ENCODE measurements around the gene MRPL49.

The MRPL49 gene

GRCh38 chr11:65121865-65122696, at the start of gene MRPL49, which contains the start of gene FAU:
Gene MRPL49, plus strand, starts transcription at chr11:65122321. Its CDS starts 26 bp downstream, at chr11:65122347.
Gene FAU, minus strand, starts transcription at chr11:65122134. Its CDS starts 321 bp downstream, at chr11:65121813.
- DNase-seq (ENCODE audit: low read depth) = peak; percentile 97

- no peak for DNase-seq (ENCODE audit: low read depth)
Measured at GRCh38 chr11:65072631-65072966, 49.5 kb upstream of the MRPL49 start.

- no peak for DNase-seq (ENCODE audit: low read depth)
Measured at GRCh38 chr11:65077451-65077850, 44.7 kb upstream of the MRPL49 start.

- peak; percentile 68 for DNase-seq (ENCODE audit: low read depth)
Measured at GRCh38 chr11:65078151-65078550, 44.0 kb upstream of the MRPL49 start.

GRCh38 chr11:65078786-65079342, 43.3 kb upstream of the MRPL49 start:
- no peak for DNase-seq (ENCODE audit: low read depth)

GRCh38 chr11:65083134-65083833, 38.8 kb upstream of the MRPL49 start:
- no peak for DNase-seq (ENCODE audit: low read depth)

- DNase-seq (ENCODE audit: low read depth) = peak; percentile 93
Measured at GRCh38 chr11:65083834-65084597, 38.1 kb upstream of the MRPL49 start, which contains the start of the genes CDCA5 and ZFPL1. Gene CDCA5, minus strand, starts transcription at chr11:65084040. Its CDS starts 62 bp downstream, at chr11:65083978. Gene ZFPL1, plus strand, starts transcription at chr11:65084222. Its CDS starts 477 bp downstream, at chr11:65084699.

- DNase-seq (ENCODE audit: low read depth) = no peak
Measured at GRCh38 chr11:65084598-65085375, 37.3 kb upstream of the MRPL49 start.

- no peak for DNase-seq (ENCODE audit: low read depth)
Measured at GRCh38 chr11:65085446-65085845, 36.7 kb upstream of the MRPL49 start.

GRCh38 chr11:65086809-65087208, 35.3 kb upstream of the MRPL49 start:
- DNase-seq (ENCODE audit: low read depth) = no peak

- DNase-seq (ENCODE audit: low read depth) = no peak
Measured at GRCh38 chr11:65087216-65087615, 34.9 kb upstream of the MRPL49 start.

GRCh38 chr11:65087827-65088226, 34.3 kb upstream of the MRPL49 start:
- DNase-seq (ENCODE audit: low read depth) = no peak

- no peak for DNase-seq (ENCODE audit: low read depth)
Measured at GRCh38 chr11:65089621-65090020, 32.5 kb upstream of the MRPL49 start.

- DNase-seq (ENCODE audit: low read depth) = no peak
Measured at GRCh38 chr11:65090628-65091027, 31.5 kb upstream of the MRPL49 start.

- no peak for DNase-seq (ENCODE audit: low read depth)
Measured at GRCh38 chr11:65095427-65095826, 26.7 kb upstream of the MRPL49 start.

- DNase-seq (ENCODE audit: low read depth) = peak; percentile 68
Measured at GRCh38 chr11:65095974-65096806, 25.9 kb upstream of the MRPL49 start, which contains the start of gene VPS51. Gene VPS51, plus strand, starts transcription at chr11:65096214. Its CDS starts 37 bp downstream, at chr11:65096251.

GRCh38 chr11:65096926-65097325, 25.2 kb upstream of the MRPL49 start:
- no peak for DNase-seq (ENCODE audit: low read depth)

- no peak for DNase-seq (ENCODE audit: low read depth)
Measured at GRCh38 chr11:65100674-65101350, 21.3 kb upstream of the MRPL49 start.
